Left lung (tissue), 10 donors: ENCODE results near the gene POLR1A. TPM values are rescaled to one million over a fixed set of nuclear protein-coding genes. Genes with fewer than 3 reads are reported as not detected.

Experiments
- ATAC-seq: fragments of 200-7000 bp; cut with Tn5 transposase; one replicate; pipeline ENCODE4 v1.9.1; 2020; ENCODE audit warnings: moderate library complexity
- DNase-seq, 4 donors: peaks; one replicate each; pipeline ENCODE4 v3.0.0-alpha.2; 2013 to 2020
- H3K27ac ChIP-seq, 2 donors: fragments of 200-600 bp; sonication (generic) in 1 of 2; one replicate each; pipeline versions ENCODE4 v1.5.0 to v1.8.0; 2020 to 2021
- H3K27me3 ChIP-seq, 2 donors: fragments of 200-600 bp; sonication (generic) in 1 of 2; one replicate each; pipeline versions ENCODE4 v1.5.0 to v1.8.0; 2020 to 2021
- H3K36me3 ChIP-seq, 2 donors: fragments of 200-600 bp; sonication (generic) in 1 of 2; one replicate each; pipeline versions ENCODE4 v1.5.0 to v1.8.0; 2020 to 2021
- H3K4me1 ChIP-seq, 2 donors: fragments of 200-600 bp; one replicate each; pipeline ENCODE4 v1.8.0; 2021
- H3K4me3 ChIP-seq, 2 donors: fragments of 200-600 bp; sonication (generic) in 1 of 2; one replicate each; pipeline versions ENCODE4 v1.5.0 to v1.8.0; 2020 to 2021; ENCODE audit warnings: mild to moderate bottlenecking in 1 of 2
- H3K9me3 ChIP-seq, 2 donors: fragments of 200-600 bp; sonication (generic) in 1 of 2; one replicate each; pipeline versions ENCODE4 v1.5.0 to v1.8.0; 2020 to 2021
- CTCF ChIP-seq, 2 donors: fragments of 200-600 bp; sonication (generic) in 1 of 2; IDR thresholded peaks; one replicate each; pipeline versions ENCODE4 v1.5.0 to v1.8.0; 2021; ENCODE audit warnings: antibody characterized with exemption in 2 of 2
- intact Hi-C, 2 donors: fragments of 100-400 bp; cut with DNase I; formaldehyde crosslinking; loops; one replicate each; pipeline versions ENCODE4 v1.11.2 to v1.14.2; 2022
- polyA plus RNA-seq, 6 donors: library from polyadenylated mRNA; unstranded; fragments of 120-200 nt; gene quantifications; one replicate each; pipeline ENCODE4 v1.2.1, GENCODE V29; 2013; ENCODE audit not compliant: insufficient read length in 6 of 6
- total RNA-seq, 2 donors: library from RNA; stranded (reverse); fragmentation: NEBNext Ultra II Directional; extraction: Animal tissue kit (Norgen Biotek cat#: 25700); gene quantifications; one replicate each; pipeline ENCODE4 v1.2.1, GENCODE V29; 2021
- donor health status: DM: no; HTN: yes; CAD: no.
- donor health status: DM: no; HTN: no; CAD: no.

The POLR1A gene
- total and polyA plus RNA-seq, 8 donors, result 18.6 to 34.7 (median 21.9) TPM

GRCh38 chr2:86097114-86097896 is 8.4 kb downstream of the POLR1A start:
- intact Hi-C loops, result no loop called here
- H3K9me3 ChIP-seq, result no peaks in the 10 kb centered on the region
- ATAC-seq (no peak), DNase-seq (no peak)
- no peaks in the 10 kb centered on the region for H3K4me1 ChIP-seq
- no peaks in the 10 kb centered on the region for H3K27me3 ChIP-seq
- no peak for TF ChIP-seq CTCF (IDR thresholded peaks at IDR 0.05)
- H3K27ac ChIP-seq, result no peak overlapping the region
- H3K4me3 ChIP-seq, result no peak overlapping the region
- H3K36me3 ChIP-seq, result peaks cover 0 to 89% of the 10 kb centered on the region in 2 donors

- peaks cover 0 to 94% of the 10 kb centered on the region in 2 donors for H3K36me3 ChIP-seq
- ATAC-seq, result no peak
- no peak overlapping the region for H3K27ac ChIP-seq
- no peaks in the 10 kb centered on the region for H3K4me1 ChIP-seq
- intact Hi-C loops, result no loop called here
- H3K27me3 ChIP-seq, result no peaks in the 10 kb centered on the region
- no peaks in the 10 kb centered on the region for H3K9me3 ChIP-seq
- TF ChIP-seq CTCF (IDR thresholded peaks at IDR 0.05), result no peak
- no peak for DNase-seq
- H3K4me3 ChIP-seq, result no peak overlapping the region
These were observed 11.5 kb downstream of the POLR1A start for GRCh38 chr2:86094229-86094628.

GRCh38 chr2:86087936-86088850 is 17.5 kb downstream of the POLR1A start:
- H3K27ac ChIP-seq, result no peak overlapping the region
- no peaks in the 10 kb centered on the region for H3K9me3 ChIP-seq
- no peak for TF ChIP-seq CTCF (IDR thresholded peaks at IDR 0.05)
- no peak for ATAC-seq
- H3K4me3 ChIP-seq, result no peak overlapping the region
- peaks cover 4 to 91% of the 10 kb centered on the region in 2 donors for H3K36me3 ChIP-seq
- no peak for DNase-seq
- H3K27me3 ChIP-seq, result no peaks in the 10 kb centered on the region
- no peaks in the 10 kb centered on the region for H3K4me1 ChIP-seq
- intact Hi-C loops, result no loop called here

- H3K27me3 ChIP-seq, result no peaks in the 10 kb centered on the region
- no peaks in the 10 kb centered on the region for H3K9me3 ChIP-seq
- ATAC-seq (no peak), DNase-seq (no peak)
- intact Hi-C loops, result no loop called here
- H3K36me3 ChIP-seq, result peaks cover 0 to 72% of the 10 kb centered on the region in 2 donors
- H3K4me3 ChIP-seq, result no peak overlapping the region
- no peak for TF ChIP-seq CTCF (IDR thresholded peaks at IDR 0.05)
- no peak overlapping the region for H3K27ac ChIP-seq
- H3K4me1 ChIP-seq, result peaks cover 0 to 16% of the 10 kb centered on the region in 2 donors
These were observed 22.9 kb downstream of the POLR1A start for GRCh38 chr2:86082756-86083155.

GRCh38 chr2:86081724-86082123 is 24.0 kb downstream of the POLR1A start:
- Histone ChIP-seq H3K4me3 (no peak overlapping the region), H3K27ac (no peak overlapping the region), H3K36me3 (peaks cover 0 to 72% of the 10 kb centered on the region in 2 donors), H3K9me3 (no peaks in the 10 kb centered on the region), H3K4me1 (peaks cover 0 to 16% of the 10 kb centered on the region in 2 donors), H3K27me3 (no peaks in the 10 kb centered on the region)
- intact Hi-C loops, result no loop called here
- no peak for DNase-seq
- no peak for TF ChIP-seq CTCF (IDR thresholded peaks at IDR 0.05)
- ATAC-seq, result no peak
